NCI-H1417 (cell line): ENCODE results near the gene SMIM5.

Source experiments
- DNase-seq, 3 experiments: peaks; one replicate each; lab custom pipeline; 2025; lab: John Stamatoyannopoulos, UW

The SMIM5 gene

GRCh38 chr17:75640556-75641119 lies 7.4 kb downstream of the SMIM5 start:
- no peak for DNase-seq

DNA sequence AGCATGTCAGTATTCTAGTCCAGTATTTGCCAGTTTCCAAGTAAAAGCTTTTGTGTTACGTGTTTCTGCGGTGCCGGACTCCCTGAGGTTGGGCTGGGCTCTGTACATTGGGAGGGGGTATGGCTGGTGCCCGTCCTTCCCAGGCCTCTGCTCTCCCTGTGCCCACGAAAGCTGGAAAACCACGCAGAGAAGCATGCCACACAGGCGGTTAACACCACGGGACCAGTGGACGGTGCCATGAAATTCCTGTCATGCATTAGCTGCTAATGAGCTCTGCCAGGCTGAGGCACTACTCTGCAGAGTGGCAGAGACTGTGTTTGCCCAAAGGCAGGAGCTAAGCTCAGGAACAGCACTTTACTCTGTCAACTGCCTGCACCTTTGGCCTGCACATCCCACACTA lies 8.1 kb downstream of the SMIM5 start:
- DNase-seq: no peak

- no peak for DNase-seq
Observed at GRCh38 chr17:75642182-75642783, 9.0 kb downstream of the SMIM5 start.

DNA sequence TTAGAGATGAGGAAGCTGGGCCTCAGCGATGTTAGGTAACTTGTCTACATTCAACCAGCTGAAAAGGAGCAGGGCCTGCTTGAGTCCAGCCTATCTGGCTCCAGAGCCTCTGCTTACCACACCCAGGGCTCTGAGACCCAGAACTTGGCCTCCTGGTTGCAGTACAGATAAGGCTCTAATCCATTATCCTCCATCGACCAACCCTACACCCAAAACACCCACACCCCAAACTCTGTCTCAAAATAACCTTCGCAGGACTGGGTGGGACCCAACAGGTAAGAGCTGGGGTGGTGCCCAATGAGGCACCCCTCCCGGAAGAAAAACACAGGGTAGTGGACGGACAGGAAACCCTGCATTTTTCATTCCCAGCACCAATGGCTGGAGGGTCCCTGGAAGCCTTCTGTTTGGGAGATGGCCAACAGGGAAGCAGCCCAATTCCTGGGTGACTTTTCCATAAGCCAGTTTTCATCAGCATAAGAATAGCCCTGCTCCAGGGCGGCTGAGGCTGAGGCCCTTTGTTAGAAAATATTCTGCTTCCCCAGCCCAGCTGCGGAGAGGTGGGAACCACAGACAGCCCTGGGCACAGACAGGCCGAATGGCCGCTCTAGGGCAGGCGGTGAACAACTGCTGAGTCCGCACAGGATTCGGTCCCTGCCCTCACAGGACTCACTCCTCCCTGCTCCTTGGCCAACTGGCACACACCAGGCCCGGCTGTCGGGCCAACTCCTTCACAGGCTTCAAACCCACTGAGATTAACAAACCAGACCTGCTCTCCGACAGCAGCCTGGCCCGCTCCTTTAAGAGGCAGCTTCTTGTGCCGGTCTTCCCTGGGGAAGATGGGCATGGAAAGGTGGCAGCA lies 9.8 kb downstream of the SMIM5 start:
- no peak for DNase-seq

- DNase-seq: no peak
Observed at GRCh38 chr17:75643643-75644017, 10.4 kb downstream of the SMIM5 start.

- DNase-seq: peak; percentile 59 to 81 (median 68)
Observed at GRCh38 chr17:75645501-75645888, 12.3 kb downstream of the SMIM5 start.

- DNase-seq: peak in 1 of 3 experiments; percentile 34
Observed at GRCh38 chr17:75645889-75646637, 12.8 kb downstream of the SMIM5 start.

DNA sequence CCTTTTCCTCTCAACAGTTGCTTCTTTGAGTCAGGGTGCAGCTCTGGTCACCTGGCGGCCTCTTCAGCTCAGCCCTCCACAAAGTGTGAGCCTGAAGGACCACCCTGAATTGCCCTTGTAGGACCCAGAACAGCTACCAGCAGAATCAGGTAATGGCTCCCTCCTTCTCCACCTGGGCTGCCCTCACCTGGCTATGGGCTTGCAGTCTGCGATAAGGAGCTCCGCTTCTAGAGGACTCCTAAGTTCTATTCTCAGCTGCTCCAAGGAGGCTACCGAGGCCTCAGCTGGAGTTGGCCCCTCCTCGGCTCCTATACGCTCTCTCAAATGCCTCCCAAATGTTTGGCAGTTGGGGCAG lies 13.4 kb downstream of the SMIM5 start:
- DNase-seq: no peak

- no peak for DNase-seq
Observed at GRCh38 chr17:75647061-75647460, 13.8 kb downstream of the SMIM5 start.

DNA sequence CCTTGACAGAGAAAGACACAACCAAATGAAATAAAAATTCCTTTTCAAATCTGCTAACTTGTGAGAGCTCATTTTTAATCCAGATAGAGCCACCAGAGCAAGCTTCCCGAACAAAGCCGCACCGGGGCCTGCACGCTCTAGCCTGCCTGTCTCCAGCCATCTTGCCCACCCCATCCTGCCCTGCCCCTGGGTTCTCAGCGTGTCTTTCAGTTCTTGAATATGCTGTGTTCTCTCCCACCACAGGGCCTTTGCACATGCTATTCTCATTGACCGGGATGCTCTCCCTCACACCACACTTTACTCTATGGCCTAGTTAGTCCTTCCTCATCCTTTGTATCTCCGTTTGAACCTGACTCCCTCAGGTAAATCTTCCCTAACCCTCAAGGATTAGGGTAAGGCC lies 14.7 kb downstream of the SMIM5 start:
- DNase-seq: no peak

- DNase-seq: no peak
Observed at GRCh38 chr17:75649687-75650086, 16.5 kb downstream of the SMIM5 start.

- no peak for DNase-seq
Observed at GRCh38 chr17:75650874-75651273, 17.6 kb downstream of the SMIM5 start.

- DNase-seq: no peak
Observed at GRCh38 chr17:75652341-75652740, 19.1 kb downstream of the SMIM5 start.

GRCh38 chr17:75652934-75653549 lies 19.8 kb downstream of the SMIM5 start:
- DNase-seq: peak in 2 of 3 experiments; percentile 17 to 33

DNA sequence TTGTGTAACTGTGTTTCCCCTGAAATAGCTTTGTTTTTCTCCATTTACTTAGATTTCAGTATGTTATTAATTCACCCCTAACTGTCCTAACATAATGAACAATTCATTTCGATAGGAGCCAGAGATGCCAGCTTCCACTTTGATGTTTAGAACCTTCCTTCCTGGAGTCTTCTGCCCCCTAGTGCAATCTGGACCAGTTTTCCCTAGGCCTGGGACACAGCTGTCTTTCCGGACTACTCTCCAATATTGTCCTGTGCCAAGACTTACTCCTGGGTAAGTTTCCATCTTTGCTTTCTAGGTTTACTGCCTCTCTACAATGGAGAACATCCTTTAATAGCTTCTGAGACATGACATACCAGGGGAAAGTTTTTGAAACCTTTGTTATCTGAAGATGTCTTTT lies 20.9 kb downstream of the SMIM5 start:
- DNase-seq: no peak

DNA sequence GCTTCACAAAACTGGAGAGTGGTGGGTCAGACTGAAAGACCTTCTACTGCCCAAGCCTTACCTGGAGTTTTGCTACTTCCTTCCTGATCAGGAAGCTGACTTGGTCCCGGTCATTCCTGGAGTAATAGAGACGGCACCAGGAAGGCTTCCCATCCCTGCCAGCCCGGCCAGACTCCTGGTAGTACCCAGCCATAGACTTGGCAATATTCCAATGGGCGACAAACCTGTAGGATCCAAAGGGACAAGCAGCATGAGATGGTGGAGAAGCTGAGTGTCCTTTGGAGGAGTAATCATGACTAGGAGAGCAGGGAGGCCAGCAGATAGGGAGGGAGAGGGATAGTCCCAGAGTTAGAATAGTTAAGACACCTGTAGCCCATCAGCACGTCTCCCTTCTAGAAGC lies 25.0 kb downstream of the SMIM5 start:
- DNase-seq: no peak

GRCh38 chr17:75661531-75661930 lies 28.3 kb downstream of the SMIM5 start:
- DNase-seq: no peak

GRCh38 chr17:75662511-75662910 lies 29.3 kb downstream of the SMIM5 start:
- no peak for DNase-seq

DNA sequence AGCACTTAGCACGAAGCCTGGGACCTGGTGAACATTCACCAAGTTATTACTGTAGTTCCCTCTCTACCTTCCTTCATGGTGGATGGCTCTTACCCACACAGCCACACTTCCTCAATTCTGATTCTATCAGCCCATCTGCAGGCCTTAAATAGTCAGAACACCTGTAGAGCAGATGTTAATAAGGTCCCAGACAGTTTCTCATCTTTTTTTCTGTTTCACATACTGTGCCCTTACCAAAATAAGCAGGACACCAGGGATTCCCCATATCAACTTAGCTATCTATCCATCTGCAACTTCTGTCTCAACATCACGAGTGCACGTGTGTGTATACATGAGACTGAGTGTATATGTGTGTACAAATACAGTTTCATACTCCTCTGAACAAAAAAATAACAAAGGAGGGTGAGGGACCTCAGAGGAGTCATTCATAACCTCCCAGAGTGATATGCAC lies 30.9 kb downstream of the SMIM5 start:
- no peak for DNase-seq

- DNase-seq: no peak
Observed at GRCh38 chr17:75665981-75666380, 32.7 kb downstream of the SMIM5 start.

GRCh38 chr17:75666959-75667790 lies 33.9 kb downstream of the SMIM5 start, which contains the start of the genes RECQL5 and SAP30BP:
RECQL5 (minus strand) TSS chr17:75667154; CDS start chr17:75666557, 597 bp downstream.
SAP30BP (plus strand) TSS chr17:75667338; CDS start chr17:75667373, 35 bp downstream.
- DNase-seq: peak; percentile 97 to 99 (median 99)
